NCI-H128 (cell line): ENCODE data around the gene GABRB1.

Source experiments
- DNase-seq: peaks from one replicate; lab custom pipeline; 2025; ENCODE audit not compliant: unreplicated experiment; lab: John Stamatoyannopoulos, UW

GABRB1 gene

GRCh38 chr4:47110546-47111132 is 79.3 kb downstream of the GABRB1 start:
- no peak for DNase-seq

- DNase-seq: no peak
These were observed 87.0 kb downstream of the GABRB1 start for GRCh38 chr4:47118192-47118929.

- no peak for DNase-seq
These were observed 89.4 kb downstream of the GABRB1 start for GRCh38 chr4:47120783-47121182.

- peak; percentile 3 for DNase-seq
These were observed 91.4 kb downstream of the GABRB1 start for GRCh38 chr4:47122592-47123291.

- DNase-seq: no peak
These were observed 97.6 kb downstream of the GABRB1 start for GRCh38 chr4:47128991-47129390.

GRCh38 chr4:47135210-47135609 is 103.8 kb downstream of the GABRB1 start:
- DNase-seq: no peak

GRCh38 chr4:47143261-47143660 is 111.9 kb downstream of the GABRB1 start:
- DNase-seq: no peak

- DNase-seq: no peak
These were observed 114.3 kb downstream of the GABRB1 start for GRCh38 chr4:47145630-47146029.

- no peak for DNase-seq
These were observed 123.5 kb downstream of the GABRB1 start for GRCh38 chr4:47154816-47155370.

- DNase-seq: no peak
These were observed 124.6 kb downstream of the GABRB1 start for GRCh38 chr4:47155919-47156318.

GRCh38 chr4:47160095-47160494 is 128.7 kb downstream of the GABRB1 start:
- no peak for DNase-seq

GRCh38 chr4:47167081-47168035 is 136.0 kb downstream of the GABRB1 start:
- no peak for DNase-seq

- DNase-seq: no peak
These were observed 152.7 kb downstream of the GABRB1 start for GRCh38 chr4:47184083-47184482.

GRCh38 chr4:47185761-47186160 is 154.4 kb downstream of the GABRB1 start:
- no peak for DNase-seq

GRCh38 chr4:47187608-47188007 is 156.2 kb downstream of the GABRB1 start:
- DNase-seq: no peak

GRCh38 chr4:47193179-47193578 is 161.8 kb downstream of the GABRB1 start:
- no peak for DNase-seq

GRCh38 chr4:47194036-47194737 is 162.8 kb downstream of the GABRB1 start:
- DNase-seq: no peak

- no peak for DNase-seq
These were observed 164.3 kb downstream of the GABRB1 start for GRCh38 chr4:47195706-47196105.

- DNase-seq: no peak
These were observed 167.4 kb downstream of the GABRB1 start for GRCh38 chr4:47198791-47199190.

- no peak for DNase-seq
These were observed 172.2 kb downstream of the GABRB1 start for GRCh38 chr4:47203593-47203992.
